Measurements from ENCODE around the gene ASAP2. TPM values are rescaled to one million over a fixed set of nuclear protein-coding genes. Genes with fewer than 3 reads are reported as not detected.

Gene ASAP2
- total RNA-seq, 4 donors from 2014 or later = 28.2 to 38.0 (median 31.7) TPM

DNA sequence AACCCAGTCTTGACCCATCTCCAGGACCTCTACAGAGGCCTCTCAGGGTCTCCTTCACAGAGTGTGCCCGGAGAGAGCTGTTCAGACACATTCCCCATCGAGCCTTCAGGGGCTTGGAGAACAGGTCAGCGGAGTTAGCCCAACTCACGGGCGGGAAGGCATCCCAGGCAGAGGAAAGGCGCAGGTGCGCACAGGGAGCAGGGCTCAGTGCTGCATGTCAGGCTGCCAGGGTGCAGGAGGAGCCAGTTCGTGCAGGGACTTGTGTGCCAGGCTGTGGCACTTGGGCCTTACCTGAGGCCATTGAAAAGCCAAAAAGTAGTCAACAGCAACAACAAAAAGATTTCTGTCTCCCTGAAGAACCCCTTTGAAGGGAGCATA, 112.7 kb downstream of the ASAP2 start:
- peak overlapping the region in 2 of 4 donors; percentile 56 to 70 for H3K27ac ChIP-seq
- no peak for DNase-seq (ENCODE audit: low spot score in 2 of 2)
- H3K4me3 ChIP-seq = no peak overlapping the region
- H3K4me1 ChIP-seq = peaks cover 0 to 28% (median 4%) of the 10 kb centered on the region in 4 donors
- H3K9me3 ChIP-seq = no peaks in the 10 kb centered on the region
- peaks cover 0 to 19% (median 0%) of the 10 kb centered on the region in 3 donors for H3K36me3 ChIP-seq
- no peaks in the 10 kb centered on the region for H3K27me3 ChIP-seq
- TF ChIP-seq, protein P1, sequence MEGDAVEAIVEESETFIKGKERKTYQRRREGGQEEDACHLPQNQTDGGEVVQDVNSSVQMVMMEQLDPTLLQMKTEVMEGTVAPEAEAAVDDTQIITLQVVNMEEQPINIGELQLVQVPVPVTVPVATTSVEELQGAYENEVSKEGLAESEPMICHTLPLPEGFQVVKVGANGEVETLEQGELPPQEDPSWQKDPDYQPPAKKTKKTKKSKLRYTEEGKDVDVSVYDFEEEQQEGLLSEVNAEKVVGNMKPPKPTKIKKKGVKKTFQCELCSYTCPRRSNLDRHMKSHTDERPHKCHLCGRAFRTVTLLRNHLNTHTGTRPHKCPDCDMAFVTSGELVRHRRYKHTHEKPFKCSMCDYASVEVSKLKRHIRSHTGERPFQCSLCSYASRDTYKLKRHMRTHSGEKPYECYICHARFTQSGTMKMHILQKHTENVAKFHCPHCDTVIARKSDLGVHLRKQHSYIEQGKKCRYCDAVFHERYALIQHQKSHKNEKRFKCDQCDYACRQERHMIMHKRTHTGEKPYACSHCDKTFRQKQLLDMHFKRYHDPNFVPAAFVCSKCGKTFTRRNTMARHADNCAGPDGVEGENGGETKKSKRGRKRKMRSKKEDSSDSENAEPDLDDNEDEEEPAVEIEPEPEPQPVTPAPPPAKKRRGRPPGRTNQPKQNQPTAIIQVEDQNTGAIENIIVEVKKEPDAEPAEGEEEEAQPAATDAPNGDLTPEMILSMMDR (IDR thresholded peaks at IDR 0.05) = no peak
- no peak for TF ChIP-seq EP300 (IDR thresholded peaks at IDR 0.05)
- no peak for TF ChIP-seq POLR2A (IDR thresholded peaks at IDR 0.05)
- WGBS, 2 donors = 95 to 97% methylated on average over 8 of the region's 8 CpGs

DNA sequence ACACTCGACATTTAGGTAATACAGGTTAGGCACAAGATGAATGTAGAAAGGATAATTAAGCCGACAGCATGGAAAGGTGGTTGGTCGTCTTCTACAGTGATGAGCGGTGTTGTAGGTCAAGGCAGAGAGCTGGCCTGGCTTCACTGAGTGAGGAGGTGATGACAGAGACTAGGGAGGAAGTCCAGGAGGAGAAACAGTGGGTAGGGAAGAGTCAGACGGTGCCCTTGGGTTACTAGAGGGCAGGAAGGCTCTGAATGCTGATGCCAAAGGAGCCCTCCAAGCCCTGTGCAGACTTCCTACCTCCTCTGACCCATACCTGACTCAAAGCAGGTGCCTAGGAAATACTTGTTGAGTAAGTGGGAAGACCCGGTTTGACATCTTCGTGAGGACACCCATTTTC, 116.0 kb downstream of the ASAP2 start:
- Histone ChIP-seq H3K27me3 (no peaks in the 10 kb centered on the region), H3K4me1 (peaks cover 0 to 33% (median 4%) of the 10 kb centered on the region in 4 donors), H3K36me3 (peaks cover 0 to 31% (median 0%) of the 10 kb centered on the region in 3 donors), H3K27ac (no peak overlapping the region), H3K4me3 (no peak overlapping the region), H3K9me3 (no peaks in the 10 kb centered on the region)
- DNase-seq (ENCODE audit: low spot score in 2 of 2) = no peak
- TF ChIP-seq, protein P1 (IDR thresholded peaks at IDR 0.05) = no peak
- TF ChIP-seq EP300 (IDR thresholded peaks at IDR 0.05) = no peak
- TF ChIP-seq POLR2A (IDR thresholded peaks at IDR 0.05) = no peak
- 91 to 93% methylated on average over 7 of the region's 7 CpGs for WGBS, 2 donors

DNA sequence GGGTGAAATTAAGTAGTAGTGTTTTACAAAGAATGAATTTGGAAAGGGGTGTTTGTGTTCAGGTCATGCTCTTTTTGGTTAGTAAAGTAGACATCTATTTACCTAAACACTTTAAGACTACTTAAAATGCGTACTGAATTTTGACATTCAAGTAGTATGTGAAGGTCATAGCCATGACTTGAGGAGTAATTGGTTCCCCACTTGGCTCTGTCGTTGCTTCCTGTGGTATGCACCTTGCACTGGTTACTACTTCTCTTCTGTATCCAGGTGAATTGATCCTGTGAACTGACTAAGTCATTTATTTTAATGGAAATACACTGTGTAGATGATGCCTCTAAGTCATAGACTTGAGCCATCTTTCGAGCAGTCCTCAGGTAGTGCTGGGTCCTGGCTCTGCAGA, 118.8 kb downstream of the ASAP2 start:
- Histone ChIP-seq H3K4me1 (peaks cover 0 to 10% (median under 1%) of the 10 kb centered on the region in 4 donors), H3K27me3 (no peaks in the 10 kb centered on the region), H3K4me3 (no peak overlapping the region), H3K36me3 (peaks cover 0 to 40% (median 0%) of the 10 kb centered on the region in 3 donors), H3K9me3 (no peaks in the 10 kb centered on the region), H3K27ac (no peak overlapping the region)
- no peak for DNase-seq (ENCODE audit: low spot score in 2 of 2)
- TF ChIP-seq EP300 (IDR thresholded peaks at IDR 0.05) = no peak
- TF ChIP-seq, protein P1 (IDR thresholded peaks at IDR 0.05) = no peak
- TF ChIP-seq POLR2A (IDR thresholded peaks at IDR 0.05) = no peak
- WGBS, 2 donors = 85 to 96% methylated on average over 3 of the region's 3 CpGs

DNA sequence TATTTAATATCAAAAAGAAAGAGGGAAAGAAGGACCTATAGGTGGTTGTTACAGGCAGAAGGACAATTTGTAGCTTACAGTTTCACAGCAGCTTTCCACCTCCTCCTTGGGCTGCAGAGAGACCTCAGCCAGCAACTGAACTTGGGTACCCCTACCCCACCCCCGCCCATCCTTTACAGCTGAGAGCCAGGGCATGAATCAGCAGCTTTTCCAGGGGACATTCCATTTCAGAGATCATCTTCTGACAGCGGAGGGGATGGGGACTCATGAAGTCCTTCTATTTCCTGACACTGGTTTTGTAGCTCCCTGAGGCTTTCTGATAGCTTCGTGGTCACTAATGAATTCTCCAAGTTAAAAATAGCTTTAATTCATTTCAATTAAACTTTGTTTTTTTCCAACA, 120.4 kb downstream of the ASAP2 start:
- H3K27me3 ChIP-seq = no peaks in the 10 kb centered on the region
- no peak overlapping the region for H3K4me3 ChIP-seq
- no peak for DNase-seq (ENCODE audit: low spot score in 2 of 2)
- peaks cover 0 to 35% (median 0%) of the 10 kb centered on the region in 3 donors for H3K36me3 ChIP-seq
- no peak for TF ChIP-seq POLR2A (IDR thresholded peaks at IDR 0.05)
- no peak for TF ChIP-seq EP300 (IDR thresholded peaks at IDR 0.05)
- H3K4me1 ChIP-seq = peaks cover 0 to 19% (median 2%) of the 10 kb centered on the region in 4 donors
- H3K9me3 ChIP-seq = no peaks in the 10 kb centered on the region
- H3K27ac ChIP-seq = peak overlapping the region in 1 of 4 donors; percentile 18
- whole genome bisulfite sequencing, 2 donors = 45 to 55% methylated on average over 3 of the region's 3 CpGs

DNA sequence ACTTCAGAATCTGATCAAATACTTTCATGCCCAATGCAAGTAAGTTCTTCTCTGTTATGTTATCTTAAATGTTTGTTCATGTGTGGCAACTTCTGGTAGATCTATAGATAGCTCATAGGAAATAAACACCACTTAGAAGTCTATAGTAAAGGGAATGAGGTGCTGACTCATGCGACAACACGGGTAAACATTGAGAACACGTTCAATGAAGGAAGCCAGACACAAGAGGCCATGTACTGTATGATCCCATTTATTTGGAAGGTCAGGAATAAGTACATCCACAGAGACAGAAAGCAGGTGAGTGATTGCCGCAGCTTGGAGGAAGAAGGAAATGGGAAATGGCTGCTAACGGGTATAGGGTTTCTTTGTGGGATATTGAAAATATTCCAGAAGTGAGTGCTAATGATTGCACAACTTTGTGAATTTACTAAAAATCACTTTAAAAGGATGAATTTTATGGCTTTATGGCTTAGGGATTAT, 121.3 kb downstream of the ASAP2 start:
- Histone ChIP-seq H3K4me1 (peaks cover 0 to 19% (median 2%) of the 10 kb centered on the region in 4 donors), H3K27ac (no peak overlapping the region), H3K27me3 (no peaks in the 10 kb centered on the region), H3K36me3 (peaks cover 0 to 35% (median 0%) of the 10 kb centered on the region in 3 donors), H3K4me3 (no peak overlapping the region), H3K9me3 (no peaks in the 10 kb centered on the region)
- WGBS, 2 donors = 75 to 84% methylated on average over 5 of the region's 5 CpGs
- no peak for DNase-seq (ENCODE audit: low spot score in 2 of 2)
- TF ChIP-seq POLR2A (IDR thresholded peaks at IDR 0.05) = no peak
- TF ChIP-seq, protein P1 (IDR thresholded peaks at IDR 0.05) = no peak
- no peak for TF ChIP-seq EP300 (IDR thresholded peaks at IDR 0.05)

Data from tibial nerve (tissue), 4 donors.